Stromal cell of bone marrow (primary cell): ENCODE data around the gene STOX2.
"Not testable (repeated sequence)": the region's sequence is repeated elsewhere in the genome, so short reads cannot be mapped to it uniquely, and the experiment has no call there.

ENCODE experiments used
- DNase-seq: peaks from one replicate; pipeline ENCODE4 v3.0.0-alpha.2; 2012; ENCODE audit warnings: low read depth

Gene STOX2

DNA sequence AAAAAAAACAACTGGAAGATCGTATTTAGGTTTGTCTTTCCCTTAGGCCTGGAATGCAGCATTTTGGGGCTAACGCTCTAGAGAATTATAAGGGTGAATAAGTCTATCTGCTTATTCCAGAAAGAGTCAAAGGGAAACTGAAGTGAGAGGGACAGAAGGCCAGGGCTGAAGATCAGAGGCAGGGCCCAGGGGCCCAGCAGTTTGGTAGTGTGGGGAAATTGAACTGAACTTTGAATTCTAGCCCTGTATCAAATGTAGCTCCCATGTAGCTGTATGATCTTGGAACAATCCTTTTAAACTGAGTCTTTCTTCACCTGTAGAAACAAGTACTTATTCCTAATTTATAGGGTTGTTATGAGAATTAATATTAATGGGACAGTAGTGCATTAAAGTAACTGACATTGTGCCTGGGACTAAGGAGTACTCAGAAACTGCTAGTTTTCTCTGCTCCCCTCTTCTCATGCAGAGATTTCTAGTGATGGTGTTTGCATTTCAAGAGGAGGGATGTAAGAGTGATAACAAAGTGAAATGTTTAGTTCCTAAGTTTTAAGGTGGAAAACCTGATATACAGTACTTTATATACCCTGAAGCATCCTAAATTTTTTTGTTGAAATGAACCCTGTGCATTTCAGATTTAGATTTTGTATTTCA lies 30.4 kb downstream of the STOX2 start:
- DNase-seq, result no peak

DNA sequence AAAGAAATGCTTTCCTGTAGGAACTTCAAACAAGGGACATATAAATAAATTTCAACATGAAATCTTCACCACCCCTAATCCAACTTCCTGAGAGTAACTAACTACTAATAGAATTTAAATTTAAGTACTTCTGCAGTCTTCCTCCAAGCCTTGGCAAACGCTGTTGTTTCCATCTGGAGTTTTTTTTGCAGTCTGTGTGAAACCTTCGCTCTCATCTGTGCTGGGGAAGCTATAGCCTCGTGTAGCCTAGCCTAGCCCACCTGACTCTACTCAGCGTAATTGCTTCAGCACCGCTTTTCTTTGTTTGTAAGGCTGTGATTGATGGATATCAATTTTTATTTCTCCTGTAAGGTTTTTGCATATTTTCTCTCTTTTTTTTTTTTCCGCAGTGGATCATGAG lies 30.9 kb downstream of the STOX2 start:
- DNase-seq, result no peak

DNA sequence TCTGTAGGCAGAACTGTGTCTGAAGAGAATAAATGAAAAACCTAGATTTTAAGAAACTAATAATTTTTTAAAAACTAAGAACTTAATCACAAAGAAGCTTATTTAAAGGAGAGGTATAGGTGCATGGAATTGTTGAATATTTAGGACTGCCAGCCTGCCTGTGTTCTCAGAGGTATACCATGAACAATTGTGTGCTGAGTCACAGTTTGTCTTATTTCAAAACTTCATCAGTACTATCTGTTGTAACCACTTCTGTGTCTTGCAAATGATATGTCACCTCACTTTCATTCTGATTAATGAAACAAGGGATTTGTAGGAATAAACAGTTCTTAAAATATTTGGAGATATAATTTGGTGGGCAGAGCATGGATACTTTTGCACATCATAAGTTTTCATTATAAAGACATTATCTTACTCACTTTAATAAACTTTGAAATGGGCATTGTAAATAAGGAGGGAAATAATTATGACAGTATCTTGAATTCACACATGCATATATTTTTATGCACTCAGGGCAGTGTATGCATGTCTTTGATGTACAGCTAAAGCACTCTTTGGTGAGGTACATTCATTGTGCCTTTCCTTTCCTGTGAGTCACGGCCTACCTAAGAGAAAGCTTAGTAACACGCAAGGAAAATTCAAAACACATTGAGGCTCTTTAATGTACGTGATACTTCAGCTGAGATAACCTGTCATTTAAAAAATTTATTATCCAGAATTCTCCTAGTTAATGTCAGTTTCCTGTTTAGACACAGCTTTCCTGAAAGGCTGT lies 31.7 kb downstream of the STOX2 start:
- no peak for DNase-seq

- DNase-seq, result no peak
These were observed 35.8 kb downstream of the STOX2 start for GRCh38 chr4:183940864-183941263.

DNA sequence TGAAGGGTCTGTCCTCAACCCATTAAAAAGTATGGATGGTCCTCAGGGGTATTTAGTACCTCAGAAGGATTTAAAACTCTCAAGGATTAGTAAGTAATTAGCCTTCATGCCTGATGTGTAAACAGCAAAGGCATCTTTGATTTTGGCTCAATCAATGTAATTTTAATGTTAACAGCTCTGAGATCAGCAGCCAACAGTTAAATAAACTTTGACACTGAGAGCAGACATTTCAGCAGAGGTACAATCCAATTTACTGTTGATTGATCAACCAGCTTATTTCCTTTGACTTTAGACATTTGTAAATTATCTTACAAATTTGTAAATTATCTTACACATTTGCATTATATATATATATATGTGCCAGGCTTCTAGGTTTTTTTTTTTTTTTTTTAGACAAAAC lies 36.9 kb downstream of the STOX2 start:
- DNase-seq, result no peak

- no peak for DNase-seq
These were observed 40.6 kb downstream of the STOX2 start for GRCh38 chr4:183945741-183946140.

- no peak for DNase-seq
These were observed 45.4 kb downstream of the STOX2 start for GRCh38 chr4:183950536-183950935.

- DNase-seq, result not testable (repeated sequence)
These were observed 47.5 kb downstream of the STOX2 start for GRCh38 chr4:183952652-183953051.

DNA sequence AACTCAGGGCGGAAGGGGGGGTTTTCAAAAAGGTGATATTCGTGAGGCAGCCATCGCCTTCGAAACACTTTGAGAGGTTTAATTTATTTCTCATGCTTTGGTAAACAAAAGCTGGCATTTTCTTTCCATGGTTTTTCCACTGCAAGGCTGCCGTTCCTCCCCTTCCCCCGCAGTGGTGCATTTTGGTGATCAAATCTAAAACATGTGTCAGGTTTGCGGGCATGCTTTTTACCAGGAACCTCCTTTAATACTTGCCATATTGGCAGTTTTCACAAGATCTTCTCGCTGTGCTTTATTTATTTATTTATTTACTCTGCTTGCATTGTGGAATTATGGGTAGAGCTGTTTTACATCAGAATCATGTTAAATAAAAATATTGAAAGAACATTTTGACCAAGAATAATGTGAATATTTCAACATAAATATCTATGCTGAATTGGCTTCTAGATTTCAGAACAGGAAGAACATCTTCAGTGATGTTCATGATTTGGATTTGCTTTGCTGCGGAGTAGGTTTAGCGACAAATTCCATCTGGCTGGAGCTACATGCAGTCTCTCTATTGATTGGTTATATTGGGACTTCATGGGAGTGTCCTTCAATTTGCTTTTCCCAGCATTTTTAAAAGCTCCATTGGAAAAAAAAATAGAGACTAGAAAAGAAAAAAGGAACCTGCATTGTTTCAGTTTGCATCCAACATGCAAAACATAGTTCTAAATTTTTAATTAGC lies 54.4 kb downstream of the STOX2 start:
- no peak for DNase-seq

DNA sequence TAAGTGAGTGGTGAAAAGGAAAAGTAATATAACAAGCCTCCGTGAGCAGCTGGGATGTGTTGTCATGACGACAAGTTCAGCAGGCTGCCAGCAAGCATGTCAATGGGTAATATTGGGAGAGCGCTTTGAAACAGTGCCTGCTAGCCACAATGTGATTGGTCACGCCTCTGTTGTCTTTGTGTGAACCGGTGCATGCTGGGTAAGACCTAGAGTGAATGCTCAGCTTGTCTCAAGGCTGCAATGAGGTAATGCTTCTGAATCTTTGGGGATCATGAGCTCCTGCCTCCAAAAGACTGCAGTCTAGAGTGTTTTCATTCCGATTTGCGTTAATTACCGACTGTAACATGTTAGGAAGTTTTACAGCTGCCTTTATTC lies 54.9 kb downstream of the STOX2 start:
- peak; percentile 13 for DNase-seq

DNA sequence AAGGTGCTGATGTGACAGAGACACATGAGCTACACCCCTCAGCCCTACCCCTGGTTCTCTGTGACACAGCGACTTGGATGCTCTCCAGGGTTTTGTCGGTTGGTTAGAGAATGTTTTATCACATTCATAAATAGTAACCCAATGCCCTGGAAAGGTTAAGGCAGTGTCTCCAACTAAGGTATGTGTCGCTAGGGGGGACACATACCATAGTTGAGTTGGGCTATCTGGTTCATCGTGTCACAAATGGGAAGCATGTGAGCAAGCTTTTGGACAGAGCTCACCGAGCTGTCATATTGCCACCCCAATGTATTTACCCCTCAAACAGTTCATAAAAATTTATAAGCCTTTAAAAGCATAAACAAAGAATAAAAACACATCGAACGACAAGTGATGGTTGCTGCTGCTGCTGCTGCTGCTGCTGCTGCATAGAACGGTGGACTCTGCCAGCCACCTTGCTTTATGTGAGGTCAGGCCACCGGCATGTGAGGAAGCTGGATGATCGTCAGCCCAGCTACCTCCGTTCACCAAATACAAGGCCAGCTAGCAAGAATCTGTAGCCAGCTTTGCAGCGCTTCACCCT lies 55.9 kb downstream of the STOX2 start:
- no peak for DNase-seq

GRCh38 chr4:183961795-183962194 lies 56.7 kb downstream of the STOX2 start:
- no peak for DNase-seq

DNA sequence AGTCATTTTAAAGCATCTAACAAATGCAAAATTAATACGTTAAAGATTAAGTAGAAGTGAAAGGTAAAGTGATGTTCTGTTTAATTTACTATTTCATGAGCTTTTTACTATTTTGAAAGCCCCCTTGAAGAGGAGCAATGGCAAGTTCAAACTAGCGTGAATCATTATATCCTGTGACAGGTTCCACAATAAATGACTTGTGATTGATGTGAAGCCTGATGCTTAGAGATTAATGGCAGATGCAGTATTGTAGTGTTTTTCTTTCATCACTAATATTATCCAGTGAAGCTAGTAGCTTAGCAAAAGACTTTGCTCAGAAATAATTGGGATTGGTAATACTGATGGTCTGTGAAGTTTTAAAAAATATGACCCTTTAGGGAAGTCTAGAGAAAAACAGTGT lies 57.3 kb downstream of the STOX2 start:
- DNase-seq, result no peak

DNA sequence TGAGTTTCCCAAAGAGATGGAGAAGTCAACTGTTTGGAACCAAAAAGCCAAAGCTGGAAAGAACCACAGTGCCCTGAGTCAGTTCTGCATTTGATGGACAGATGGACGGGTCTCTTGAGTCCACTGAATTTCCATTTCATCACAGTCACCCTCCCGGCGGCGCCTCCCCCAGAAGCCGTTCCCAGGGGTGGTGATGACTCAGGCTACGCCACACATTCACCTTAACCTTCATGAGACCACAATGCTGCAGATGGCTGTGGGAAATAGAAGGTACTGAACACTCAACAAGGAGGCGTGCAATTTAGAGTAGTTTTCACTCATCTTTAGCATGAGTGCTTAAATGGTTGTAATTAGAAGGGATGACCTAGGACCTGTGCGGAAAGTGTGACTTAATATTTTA lies 61.3 kb downstream of the STOX2 start:
- DNase-seq, result no peak

- DNase-seq, result no peak
These were observed 62.2 kb downstream of the STOX2 start for GRCh38 chr4:183967266-183967665.

- DNase-seq, result no peak
These were observed 63.4 kb downstream of the STOX2 start for GRCh38 chr4:183968502-183968901.

GRCh38 chr4:183968931-183969330 lies 63.8 kb downstream of the STOX2 start:
- DNase-seq, result no peak

DNA sequence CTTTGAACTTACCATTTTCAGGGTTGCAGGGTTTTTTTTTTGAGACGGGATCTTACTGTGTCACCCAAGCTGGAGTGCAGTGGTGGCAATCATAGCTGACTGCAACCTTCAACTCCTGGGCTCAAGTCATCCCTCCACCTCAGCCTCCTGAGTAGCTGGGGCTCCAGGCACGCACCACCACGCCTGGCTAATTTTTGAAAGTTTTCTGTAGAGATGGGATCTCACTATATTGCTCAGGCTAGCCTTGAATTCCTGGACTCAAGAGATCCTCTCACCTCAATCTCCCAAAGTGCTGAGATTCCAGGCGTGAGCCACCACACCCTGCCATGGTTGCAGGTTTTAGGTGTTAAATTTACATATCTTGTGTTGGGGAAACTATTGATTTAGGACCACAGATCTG lies 64.5 kb downstream of the STOX2 start:
- DNase-seq, result no peak

GRCh38 chr4:183971929-183972490 lies 66.9 kb downstream of the STOX2 start:
- no peak for DNase-seq

DNA sequence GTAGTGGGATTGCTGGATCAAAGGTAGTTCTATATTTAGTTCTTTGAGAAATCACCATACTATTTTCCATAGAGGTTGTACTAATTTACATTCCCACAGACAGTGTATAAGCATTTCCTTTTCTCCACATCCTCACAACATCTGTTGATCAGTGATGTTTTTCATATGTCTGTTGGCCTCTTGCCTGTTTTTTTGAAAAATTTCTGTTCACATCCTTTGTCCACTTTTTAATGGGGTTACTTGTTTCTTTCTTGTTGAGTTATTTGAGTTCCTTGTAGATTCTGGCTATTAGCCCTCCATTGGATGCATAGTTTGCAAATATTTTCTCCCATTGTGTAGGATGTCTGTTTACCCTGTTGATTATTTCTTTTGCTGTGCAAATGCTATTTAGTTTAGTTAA lies 72.6 kb downstream of the STOX2 start:
- no peak for DNase-seq

GRCh38 chr4:183984566-183984965 lies 79.5 kb downstream of the STOX2 start:
- DNase-seq, result no peak

DNA sequence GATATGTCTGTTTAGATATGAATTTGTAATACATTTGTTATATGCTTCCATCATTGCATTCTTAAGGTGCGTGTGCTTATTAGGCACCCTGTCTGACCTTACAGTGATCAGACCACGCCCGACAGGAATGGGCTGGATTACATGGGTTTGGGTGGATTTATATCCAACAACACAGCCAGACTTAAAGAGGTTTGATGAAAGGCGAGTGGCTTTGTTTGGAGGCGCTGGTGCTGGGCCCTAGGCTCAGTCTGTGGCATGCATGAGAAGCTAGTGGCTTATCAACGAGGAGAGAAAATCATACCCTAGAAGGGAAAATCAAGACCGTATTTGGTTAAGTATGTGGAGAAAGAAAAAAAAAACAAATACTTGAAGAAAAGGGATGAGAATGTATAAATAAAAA lies 80.7 kb downstream of the STOX2 start:
- no peak for DNase-seq
